Skin epidermis (tissue), 12 donors: Measurements from ENCODE around the gene RHBDD1.

Experiments used
- H3K27ac ChIP-seq, 21 experiments: fragments of 200-600 bp; sonication (generic) in 11 of 21; one replicate each; pipeline ENCODE4 v1.5.0; 2020; ENCODE audit warnings: mild to moderate bottlenecking in 3 of 21, inconsistent platforms in 2 of 21, moderate library complexity in 2 of 21
- H3K4me3 ChIP-seq, 7 experiments: fragments of 200-600 bp; sonication (generic) in 2 of 7; one replicate each; pipeline ENCODE4 v1.5.0; 2020; ENCODE audit warnings: inconsistent platforms in 2 of 7, mild to moderate bottlenecking in 2 of 7, moderate library complexity in 1 of 7

The RHBDD1 gene

DNA sequence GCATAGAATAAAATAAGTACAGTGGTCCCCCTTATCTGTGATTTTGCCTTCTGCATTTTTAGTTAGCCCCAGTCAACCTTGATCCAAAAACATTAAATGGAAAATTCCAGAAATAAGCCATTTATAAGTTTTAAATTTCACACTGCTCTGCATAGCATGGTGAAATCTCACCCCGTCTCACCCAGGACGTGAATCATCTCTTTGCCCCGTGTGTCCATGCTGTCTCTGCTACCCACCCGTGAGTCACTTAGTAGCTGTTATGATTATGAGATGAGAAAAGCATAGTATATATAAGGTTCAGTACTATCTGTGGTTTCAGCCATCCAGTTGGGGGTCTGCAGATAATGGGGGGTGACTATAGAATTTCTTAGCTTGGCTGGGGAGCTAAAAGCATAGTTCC is 67.3 kb downstream of the RHBDD1 start:
- Histone ChIP-seq H3K4me3 (no peak overlapping the region), H3K27ac (no peak overlapping the region)

DNA sequence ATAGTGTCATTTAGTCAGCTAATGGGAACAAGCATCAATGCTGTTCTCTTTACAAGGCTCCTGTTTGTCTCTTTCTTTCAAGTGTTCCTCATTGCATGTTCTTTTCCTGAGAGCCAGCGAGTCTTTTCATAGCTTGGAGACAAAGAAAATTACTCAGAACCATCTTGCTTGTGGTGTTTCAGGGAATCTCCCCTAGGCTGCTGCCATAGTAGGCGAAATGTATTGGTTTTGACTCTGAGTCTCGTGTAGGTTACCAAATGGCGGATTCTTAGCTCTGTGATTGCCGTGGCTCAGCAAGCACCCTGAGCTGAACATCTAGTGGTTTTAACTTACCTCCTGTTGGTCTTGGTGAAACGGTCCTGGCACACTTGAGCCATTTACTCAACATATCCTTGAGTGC is 68.7 kb downstream of the RHBDD1 start:
- H3K27ac ChIP-seq = no peak overlapping the region
- H3K4me3 ChIP-seq = no peak overlapping the region

DNA sequence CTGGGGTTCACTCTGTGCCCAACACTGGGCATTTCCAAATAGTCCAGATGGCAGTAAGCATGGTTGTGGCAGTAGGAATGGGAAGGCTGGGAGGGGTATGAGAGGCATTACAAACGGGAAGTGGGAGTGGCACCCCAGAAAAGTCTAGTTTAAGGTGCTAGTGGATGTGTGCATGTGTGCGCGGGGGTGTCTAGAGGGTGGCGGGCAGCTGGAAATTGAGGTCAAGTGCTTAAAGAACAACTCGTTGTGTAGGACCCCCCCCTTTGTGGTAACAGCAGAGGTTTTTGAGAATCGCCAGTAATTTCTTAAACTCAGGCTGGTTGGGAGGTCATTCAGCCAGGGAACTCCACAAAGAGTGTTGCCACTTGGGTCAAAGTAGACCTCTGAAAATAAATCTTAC is 69.9 kb downstream of the RHBDD1 start:
- H3K27ac ChIP-seq = peak overlapping the region in 1 of 21 experiments; percentile 28

DNA sequence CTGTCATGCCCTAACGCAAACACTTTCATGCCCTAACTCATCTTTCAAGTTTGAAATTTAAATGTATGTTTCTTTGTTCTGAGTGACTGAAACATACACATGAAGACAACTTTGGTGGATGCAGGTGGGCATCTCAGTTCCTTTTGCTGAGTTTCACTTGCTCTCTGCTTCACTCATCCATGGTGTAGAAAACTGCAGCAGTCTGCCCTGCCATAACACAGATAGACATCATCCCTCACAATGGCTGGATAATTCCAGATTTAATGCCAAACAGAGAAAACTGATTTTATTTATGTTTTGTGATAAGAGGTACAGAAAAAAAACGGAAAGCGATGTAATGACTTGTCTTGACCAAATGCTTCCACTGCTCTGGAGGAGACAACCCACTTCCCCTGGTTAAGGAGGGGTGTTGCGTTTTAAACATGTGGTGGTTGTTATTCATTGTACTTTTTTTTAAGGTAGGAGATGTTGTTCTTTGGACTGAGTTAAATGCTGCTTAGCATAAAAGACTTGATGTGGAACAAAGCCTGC is 70.4 kb downstream of the RHBDD1 start:
- Histone ChIP-seq H3K4me3 (no peak overlapping the region), H3K27ac (peak overlapping the region in 1 of 21 experiments; percentile 28)

More for the DNA sequence above, 69.9 kb downstream of the RHBDD1 start:
- no peak overlapping the region for H3K4me3 ChIP-seq

DNA sequence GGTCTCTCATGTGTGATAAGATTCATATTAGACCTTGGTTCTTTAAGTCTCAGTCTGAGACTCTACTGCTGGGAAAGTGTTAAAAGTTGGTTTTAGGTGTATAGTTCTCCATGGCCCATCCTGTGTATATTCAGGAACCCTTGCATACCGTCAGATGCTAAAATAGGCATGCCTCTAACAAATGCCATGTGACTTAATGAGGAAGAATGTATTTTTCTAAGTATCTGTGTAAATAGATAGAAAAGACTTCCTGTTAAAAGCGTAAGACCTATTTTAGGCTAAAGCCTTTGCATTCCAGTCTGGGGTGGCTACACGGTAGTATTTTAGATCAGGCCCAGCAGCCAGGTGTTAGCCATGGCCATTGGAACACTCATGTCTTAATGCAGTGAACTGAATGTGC is 73.3 kb downstream of the RHBDD1 start:
- Histone ChIP-seq H3K4me3 (no peak overlapping the region), H3K27ac (peak overlapping the region in 1 of 21 experiments; percentile 58)

DNA sequence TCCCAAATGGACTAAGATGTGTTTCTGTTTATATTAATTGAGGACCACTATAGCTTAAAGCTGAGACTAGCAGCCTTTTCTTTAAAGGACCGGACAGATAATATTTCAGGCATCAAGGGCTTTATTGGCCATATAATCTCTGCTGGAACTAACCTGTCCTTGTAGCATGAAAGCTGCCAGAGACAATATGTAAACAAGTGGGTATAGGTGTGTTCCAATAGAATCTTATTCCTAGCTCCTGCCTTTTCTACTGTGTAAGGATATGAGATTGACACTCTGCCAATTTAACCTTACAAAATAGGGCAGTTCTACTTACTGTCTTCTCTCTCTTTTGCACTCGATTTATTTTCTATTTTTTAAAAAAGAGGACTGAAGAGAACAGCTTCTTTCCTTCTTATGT is 74.0 kb downstream of the RHBDD1 start:
- H3K4me3 ChIP-seq = no peak overlapping the region
- H3K27ac ChIP-seq = peak overlapping the region in 6 of 21 experiments; percentile 17 to 63 (median 43)

DNA sequence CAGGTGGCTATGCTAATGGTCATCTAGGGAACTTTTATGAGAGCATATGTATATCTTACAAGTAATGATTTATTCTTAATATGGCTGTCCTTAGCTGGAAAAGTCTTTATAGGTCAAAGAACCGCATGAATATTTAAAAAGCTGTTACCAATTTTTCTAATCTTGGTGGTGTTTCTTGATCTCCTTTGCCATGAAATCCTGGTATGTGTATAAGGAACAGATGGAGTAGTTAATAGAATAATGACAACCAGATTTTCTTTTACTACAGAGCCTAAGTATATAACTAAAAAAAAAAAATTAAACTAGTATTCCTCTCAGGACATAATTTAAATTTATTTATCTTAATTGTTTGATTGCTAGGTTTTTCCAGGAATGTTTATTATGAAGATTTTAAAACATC is 74.5 kb downstream of the RHBDD1 start:
- peak overlapping the region in 6 of 21 experiments; percentile 17 to 63 (median 43) for H3K27ac ChIP-seq
- H3K4me3 ChIP-seq = no peak overlapping the region

DNA sequence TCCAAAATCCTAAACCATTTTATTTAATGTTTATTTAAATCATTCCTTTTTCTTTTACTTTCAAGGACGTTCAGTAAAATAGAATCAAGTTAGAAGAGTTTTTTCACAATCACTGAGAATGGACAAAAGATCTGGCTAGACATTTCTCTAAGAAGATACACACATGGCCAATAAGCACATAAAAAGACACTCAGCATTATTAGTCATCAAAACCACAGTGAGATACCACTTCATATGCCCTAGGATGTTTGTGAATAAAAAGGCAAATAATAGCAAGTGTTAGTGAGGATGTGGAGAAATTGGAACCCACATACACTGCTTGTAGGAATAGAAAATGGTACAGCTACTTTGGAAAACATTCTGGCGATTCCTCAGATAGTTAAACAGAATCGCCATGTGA is 76.1 kb downstream of the RHBDD1 start:
- H3K27ac ChIP-seq = peak overlapping the region in 1 of 21 experiments; percentile 7
- no peak overlapping the region for H3K4me3 ChIP-seq

DNA sequence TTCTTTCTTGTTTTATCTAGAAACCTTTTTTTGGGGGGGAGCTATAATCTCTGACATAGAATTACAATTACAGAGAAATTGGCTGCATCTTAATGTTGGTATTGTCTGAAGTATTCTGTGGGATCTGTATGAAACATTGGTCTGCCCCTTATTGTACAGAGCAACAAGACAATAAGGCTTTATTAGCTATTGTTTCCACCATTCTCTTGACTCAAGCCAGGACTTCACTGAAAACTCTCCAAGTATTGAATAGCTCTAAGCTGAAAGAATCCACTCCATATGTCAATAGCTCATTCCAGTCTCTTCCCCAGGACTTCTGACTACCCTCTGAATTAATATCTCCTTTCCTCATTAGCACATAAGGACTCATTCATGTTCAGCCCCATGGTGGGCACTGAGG is 77.8 kb downstream of the RHBDD1 start:
- H3K27ac ChIP-seq = no peak overlapping the region
- no peak overlapping the region for H3K4me3 ChIP-seq

DNA sequence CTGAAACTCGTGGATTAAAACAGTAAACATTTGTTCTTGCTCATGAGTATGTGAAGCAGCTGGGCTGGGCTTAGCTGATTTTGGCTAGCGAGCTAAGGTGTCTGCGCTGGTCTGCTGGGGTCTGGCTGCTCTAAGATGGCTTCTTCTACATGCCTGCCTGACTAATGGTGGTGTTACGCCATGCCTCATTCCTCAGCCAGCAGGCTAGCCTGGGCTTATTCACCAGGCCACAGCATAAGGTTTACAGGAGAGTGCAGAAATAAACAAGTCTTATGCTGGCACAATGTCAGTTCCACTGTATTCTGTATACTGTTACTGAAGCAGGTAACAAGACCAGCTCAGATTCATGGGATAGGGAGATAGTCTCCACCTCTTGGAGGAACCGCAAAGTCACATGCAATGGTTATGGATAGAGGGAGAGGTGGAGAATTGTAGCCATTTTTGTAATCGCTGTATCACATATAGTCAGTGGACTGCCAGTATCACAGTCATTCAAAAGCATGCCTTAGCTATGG is 80.0 kb downstream of the RHBDD1 start:
- Histone ChIP-seq H3K4me3 (no peak overlapping the region), H3K27ac (peak overlapping the region in 6 of 21 experiments; percentile 24 to 64 (median 33))

DNA sequence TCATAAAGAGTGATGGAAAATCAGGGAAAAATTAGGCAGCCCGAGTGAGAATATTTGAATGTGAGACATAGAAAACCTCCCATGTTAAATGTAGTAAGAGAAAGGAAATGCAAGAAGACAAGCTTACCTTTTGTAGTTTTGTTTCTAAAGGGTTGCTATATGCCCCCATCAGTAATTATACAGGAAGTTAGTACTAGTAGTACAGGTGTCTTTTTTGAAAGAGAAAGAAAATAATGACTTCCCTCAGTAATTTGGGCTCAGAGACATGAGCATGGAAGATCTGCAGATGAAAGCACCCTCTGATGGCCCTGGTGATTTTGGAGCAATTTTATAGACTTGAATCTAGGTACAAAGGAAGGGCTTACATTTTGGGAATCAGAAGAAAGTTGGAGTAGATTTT is 80.8 kb downstream of the RHBDD1 start:
- H3K4me3 ChIP-seq = no peak overlapping the region
- H3K27ac ChIP-seq = peak overlapping the region in 2 of 21 experiments; percentile 16 to 41

DNA sequence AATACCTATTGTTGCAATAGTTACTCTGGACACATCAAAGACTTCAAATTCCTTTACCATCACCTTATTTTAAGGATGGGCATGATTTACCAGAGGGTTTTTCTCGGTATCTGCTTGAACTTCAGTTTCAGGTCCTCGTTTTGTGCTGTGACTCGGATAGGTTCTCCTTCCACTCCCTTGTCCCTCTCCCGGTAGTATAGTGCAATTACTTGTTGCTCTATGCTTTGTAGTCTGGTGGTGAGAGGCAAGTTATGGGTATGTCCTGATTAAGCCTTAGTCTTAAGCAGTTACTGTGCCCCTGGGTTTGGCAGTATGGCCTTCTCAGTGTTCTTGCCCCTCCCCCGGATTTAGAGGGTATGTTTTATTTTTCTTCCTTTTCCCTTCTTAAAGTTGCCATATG is 96.6 kb downstream of the RHBDD1 start:
- Histone ChIP-seq H3K27ac (no peak overlapping the region), H3K4me3 (no peak overlapping the region)

DNA sequence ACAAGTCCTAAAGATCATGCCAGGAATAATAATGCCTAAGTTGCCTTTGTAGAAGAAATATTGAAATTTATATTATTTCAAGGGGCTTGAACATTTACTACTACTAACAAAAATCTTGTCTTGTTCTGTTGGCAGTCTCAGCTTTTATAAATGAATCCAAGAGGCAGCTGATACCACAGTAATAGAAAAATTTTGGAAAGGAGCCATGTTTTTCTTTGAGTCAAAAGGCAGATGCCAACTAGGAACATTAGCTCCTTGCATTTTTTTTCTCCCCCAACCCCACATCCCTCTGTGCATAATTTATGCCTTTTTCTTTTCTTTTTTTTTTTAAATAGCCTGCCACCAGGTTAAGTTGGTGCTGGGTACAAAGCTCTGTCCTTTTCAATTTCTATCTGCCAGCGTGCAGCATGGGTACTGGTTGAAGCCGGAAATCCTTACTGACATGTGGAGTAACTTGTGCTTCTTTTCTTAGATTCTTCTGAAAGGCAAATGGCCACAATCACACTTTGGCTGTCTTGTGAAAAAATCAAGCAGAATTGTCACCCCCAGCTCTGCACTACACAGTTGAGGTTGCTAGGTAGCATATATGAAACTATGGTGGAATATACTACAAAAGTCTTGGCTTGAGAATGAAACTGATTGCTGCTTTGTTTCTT is 98.8 kb downstream of the RHBDD1 start:
- Histone ChIP-seq H3K4me3 (no peak overlapping the region), H3K27ac (no peak overlapping the region)

DNA sequence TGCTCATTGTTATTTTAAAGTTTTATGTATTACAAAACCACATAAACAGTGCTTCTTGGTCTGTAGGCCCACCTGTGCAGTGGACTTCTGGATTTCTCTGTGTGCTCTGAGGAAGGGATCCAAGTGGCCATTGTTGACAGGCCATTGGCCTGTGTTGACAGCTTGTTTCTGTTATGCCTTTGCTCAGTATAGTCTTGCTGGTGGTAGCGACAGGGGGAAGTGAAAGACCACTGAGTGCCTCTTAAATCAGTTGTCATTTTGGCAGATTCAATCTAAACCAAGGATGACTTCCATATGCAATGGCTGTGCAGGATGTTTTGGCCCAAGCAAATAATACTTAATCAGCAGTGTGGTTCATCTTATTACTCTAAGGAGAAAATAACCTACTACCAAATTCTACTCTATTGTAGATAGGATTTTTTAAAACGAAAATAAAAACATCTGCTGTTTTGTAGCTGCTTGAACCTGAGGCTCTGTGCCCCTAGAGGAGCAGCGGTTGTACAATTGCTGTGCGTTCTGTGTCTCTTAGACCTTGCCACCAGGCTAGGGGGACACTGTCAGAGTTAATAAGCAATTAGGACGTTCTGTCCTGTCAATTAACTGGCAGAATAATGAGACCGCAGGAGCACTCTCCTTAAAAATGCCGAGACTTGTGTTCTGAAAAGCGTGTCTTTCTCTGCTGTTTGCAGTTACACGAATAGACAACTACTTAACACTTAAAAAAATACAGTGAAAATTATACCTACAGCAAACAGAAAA is 108.2 kb downstream of the RHBDD1 start:
- H3K4me3 ChIP-seq = no peak overlapping the region
- no peak overlapping the region for H3K27ac ChIP-seq

DNA sequence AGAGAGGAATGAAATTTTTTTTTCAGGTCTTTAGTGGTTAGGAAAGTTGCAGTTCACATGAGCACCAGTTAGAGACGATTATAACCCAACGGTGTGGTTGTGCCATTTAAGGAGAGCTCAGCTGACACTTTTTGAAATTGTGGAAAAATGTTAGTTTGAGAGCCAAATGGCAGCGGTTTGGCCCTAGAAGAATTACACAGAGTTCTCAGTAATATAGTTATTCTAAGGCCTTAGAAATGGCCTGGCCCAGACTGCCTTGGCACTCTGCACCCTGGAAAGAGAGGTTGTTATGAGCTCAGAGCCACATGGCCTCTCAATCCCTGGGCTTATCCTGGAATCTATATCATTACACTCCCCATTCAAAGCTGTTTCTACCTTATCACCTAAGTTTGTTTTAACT is 117.4 kb downstream of the RHBDD1 start:
- Histone ChIP-seq H3K27ac (no peak overlapping the region), H3K4me3 (no peak overlapping the region)

DNA sequence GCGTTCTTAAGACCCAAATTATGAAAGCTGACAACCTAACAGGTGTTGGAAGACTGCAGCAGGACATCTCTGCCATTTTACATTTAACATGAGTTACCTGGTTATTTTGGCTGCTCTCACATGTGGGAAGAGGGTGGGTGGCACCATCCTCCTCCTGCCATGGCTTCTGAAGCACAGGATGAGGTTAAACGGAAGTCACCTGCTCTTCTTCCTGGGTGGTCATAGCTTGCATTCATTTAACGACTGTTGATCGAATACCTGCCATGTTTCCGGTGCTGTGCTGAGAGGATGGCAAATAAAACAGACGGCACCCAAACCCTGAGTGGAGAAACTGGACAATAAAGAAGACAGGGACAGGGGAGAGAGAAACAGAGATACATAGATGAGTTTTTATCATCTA is 118.0 kb downstream of the RHBDD1 start:
- H3K4me3 ChIP-seq = no peak overlapping the region
- peak overlapping the region in 2 of 21 experiments; percentile 35 for H3K27ac ChIP-seq

DNA sequence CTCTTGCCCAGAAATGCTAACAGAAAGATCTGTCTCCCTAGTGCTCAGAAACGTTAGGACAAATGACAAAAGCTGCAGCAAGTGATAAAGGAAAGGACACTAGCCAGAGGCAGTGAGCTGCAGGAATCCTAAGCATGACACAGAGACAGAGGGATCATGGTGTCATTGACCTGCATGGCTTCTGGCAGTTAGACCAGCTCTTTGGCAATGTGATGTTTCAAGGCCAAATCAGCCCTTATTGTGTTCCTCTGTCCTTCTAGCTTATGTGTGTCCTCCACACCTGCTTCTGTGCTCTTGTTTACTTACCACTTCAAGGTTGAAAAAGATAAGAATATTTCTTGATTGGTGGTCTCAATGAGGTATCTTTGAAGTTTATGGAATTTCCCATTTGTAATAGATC is 120.8 kb downstream of the RHBDD1 start:
- Histone ChIP-seq H3K4me3 (no peak overlapping the region), H3K27ac (no peak overlapping the region)

DNA sequence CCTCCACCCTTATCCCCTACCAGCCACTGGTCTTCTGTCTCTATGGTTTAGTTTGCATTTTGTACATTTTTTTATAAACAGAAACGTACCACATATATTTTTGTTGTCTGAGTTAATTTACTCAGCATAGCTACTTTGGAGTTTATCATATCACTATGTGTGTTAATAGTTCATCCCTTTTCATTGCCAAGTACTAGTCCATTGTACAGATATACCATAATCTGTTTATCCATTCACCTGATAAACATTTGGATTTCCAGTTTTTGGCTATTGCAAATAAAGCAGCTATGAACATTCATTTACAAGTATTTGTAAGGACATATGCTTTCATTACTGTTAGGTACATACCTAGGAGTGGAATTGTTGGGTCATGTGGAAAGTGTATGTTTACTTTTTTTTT is 123.6 kb downstream of the RHBDD1 start:
- Histone ChIP-seq H3K4me3 (no peak overlapping the region), H3K27ac (no peak overlapping the region)

DNA sequence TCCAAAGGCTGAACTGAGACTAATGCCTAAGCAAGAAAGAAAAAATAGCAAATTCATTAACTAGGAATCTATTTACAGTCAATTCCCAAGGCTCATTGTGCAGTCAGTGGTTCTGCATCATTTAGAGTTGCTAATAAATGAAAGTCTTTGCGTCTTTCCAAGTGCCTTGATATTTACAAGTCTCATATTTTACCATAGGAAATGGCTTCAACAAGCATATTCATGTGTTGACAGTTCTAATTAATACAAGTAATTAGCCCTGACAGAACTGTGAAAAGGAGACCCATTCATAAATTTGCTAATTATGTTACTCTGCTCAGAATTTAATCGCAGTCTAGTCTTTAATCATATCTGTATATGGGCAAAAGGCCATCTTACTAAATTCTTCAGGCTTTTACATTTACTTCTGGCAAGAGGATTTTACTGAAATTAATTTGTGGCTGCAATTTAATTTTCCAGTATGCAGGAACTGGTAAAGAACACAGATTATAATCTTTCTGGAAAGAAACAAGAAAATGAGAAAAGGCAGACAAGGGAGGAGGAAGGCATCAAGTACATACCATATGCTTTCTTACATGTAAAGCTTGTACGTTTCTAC is 126.4 kb downstream of the RHBDD1 start:
- Histone ChIP-seq H3K27ac (no peak overlapping the region), H3K4me3 (no peak overlapping the region)

DNA sequence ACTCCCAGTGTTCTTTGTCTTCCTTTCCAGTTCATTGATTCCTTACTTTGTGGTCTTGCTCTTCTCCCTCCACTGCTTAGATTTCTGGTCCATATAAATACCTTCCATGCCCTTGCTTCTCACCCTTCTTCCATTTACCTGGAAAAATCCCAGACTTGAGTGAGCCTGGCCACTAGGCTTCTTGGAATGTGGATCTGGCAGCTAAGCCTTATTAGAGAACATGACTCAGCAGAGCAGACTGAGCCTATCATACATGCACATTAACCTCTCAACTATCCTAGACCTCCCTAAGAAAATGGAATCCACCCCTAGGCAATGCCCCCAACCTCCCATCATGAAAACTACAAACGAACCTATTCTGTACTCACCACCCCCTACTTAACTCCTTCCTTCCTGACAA is 127.7 kb downstream of the RHBDD1 start:
- no peak overlapping the region for H3K4me3 ChIP-seq
- H3K27ac ChIP-seq = no peak overlapping the region

DNA sequence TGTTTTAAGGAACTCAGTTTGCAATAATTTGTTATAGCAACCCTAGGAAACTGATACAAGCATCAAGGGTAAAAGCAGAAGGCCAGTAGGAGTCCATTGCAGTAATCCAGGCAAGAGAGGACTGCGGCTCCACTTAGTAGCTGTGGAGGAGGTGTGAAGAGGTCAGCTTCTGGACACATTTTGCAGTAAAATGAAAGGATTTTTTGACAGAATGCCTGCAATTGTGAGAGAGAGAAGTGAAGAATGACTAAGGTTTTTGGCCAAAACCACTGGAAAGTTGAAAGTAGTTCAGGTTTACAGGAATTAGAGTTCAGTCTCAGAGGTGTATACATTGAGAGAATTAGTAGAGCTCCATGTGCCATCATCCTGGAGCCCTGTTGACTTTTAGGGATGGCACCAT is 129.5 kb downstream of the RHBDD1 start:
- no peak overlapping the region for H3K4me3 ChIP-seq
- H3K27ac ChIP-seq = no peak overlapping the region
